ENCODE data around the gene ANO7. TPM values are rescaled to one million over a fixed set of nuclear protein-coding genes. Genes with fewer than 3 reads are reported as not detected.

The ANO7 gene
- total RNA-seq, 3 donors from 2014 or later: 0.60 to 0.76 (median 0.63) TPM

Other genes with a start within 250 kb of the ANO7 start
- 1 to 10 TPM in 2 of 3 donors, under 1 TPM in 1; 0.53 to 2.1 (median 1.3) TPM for gene SNED1, start 190.1 kb upstream of the ANO7 start, total RNA-seq
- 10 to 100 TPM; 40.5 to 42.3 (median 41.8) TPM for gene MTERF4, start 86.4 kb upstream of the ANO7 start, total RNA-seq
- 10 to 100 TPM; 35.6 to 62.7 (median 49.8) TPM for gene PASK, start 39.2 kb upstream of the ANO7 start, total RNA-seq
- 10 to 100 TPM; 66.3 to 74.1 (median 73.7) TPM for gene PPP1R7, start 38.2 kb upstream of the ANO7 start, total RNA-seq
- 100 to 1,000 TPM; 231 to 270 (median 257) TPM for gene HDLBP, start 127.0 kb downstream of the ANO7 start, total RNA-seq
- 100 to 1,000 TPM; 185 to 215 (median 189) TPM for gene SEPTIN2, start 127.2 kb downstream of the ANO7 start, total RNA-seq
- 10 to 100 TPM; 29.5 to 35.6 (median 30.3) TPM for gene FARP2, start 167.6 kb downstream of the ANO7 start, total RNA-seq